HG03469 (cell line): ENCODE results near the gene CYB561D1.
"Not testable (repeated sequence)": the region's sequence is repeated elsewhere in the genome, so short reads cannot be mapped to it uniquely, and the experiment has no call there.

ENCODE experiments used
- ATAC-seq: cut with Tn5 transposase; IDR thresholded peaks from one replicate; pipeline ENCODE4 v1.9.1; 2021; ENCODE audit warnings: mild to moderate bottlenecking, moderate library complexity, moderate number of reproducible peaks; ENCODE audit not compliant: unreplicated experiment

Gene CYB561D1, protein sequence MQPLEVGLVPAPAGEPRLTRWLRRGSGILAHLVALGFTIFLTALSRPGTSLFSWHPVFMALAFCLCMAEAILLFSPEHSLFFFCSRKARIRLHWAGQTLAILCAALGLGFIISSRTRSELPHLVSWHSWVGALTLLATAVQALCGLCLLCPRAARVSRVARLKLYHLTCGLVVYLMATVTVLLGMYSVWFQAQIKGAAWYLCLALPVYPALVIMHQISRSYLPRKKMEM

DNA sequence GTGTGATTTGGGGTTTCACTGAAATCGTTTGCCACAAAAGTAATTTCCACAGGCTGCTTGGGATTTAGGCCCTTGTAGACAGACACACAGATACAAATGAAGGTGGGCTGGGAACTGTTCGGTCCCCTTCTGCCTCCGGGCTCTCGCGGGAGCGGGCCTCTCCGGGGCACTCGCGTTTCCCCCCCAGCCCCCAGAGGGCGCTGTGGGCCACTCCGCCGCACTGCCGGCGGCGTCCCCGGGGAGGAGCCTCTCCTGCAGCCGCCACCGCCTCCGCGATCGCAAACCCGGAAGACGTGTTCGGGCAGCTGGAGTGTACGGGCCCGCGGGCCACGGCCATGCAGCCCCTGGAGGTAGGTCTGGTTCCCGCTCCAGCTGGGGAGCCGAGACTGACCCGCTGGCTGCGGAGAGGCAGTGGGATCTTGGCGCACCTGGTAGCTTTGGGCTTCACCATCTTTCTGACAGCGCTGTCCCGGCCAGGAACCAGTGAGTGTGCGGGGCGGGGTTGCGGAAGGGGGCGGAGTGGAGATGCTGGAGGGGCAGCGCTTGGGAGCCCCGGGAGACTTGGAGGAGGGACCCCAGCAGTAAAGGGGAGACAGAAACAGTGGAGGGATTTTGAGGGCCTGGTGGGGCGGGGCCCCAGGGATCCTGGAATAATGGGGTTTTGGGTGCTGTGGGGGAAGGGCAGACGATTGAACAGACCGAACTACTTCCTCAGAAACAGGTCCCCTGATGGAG lies at the start of gene CYB561D1:
TSS of gene CYB561D1 (plus strand) at position 290 of the 735 bp plus-strand sequence. CDS start at position 336, 46 bp downstream.
- ATAC-seq = peak; percentile 70

DNA sequence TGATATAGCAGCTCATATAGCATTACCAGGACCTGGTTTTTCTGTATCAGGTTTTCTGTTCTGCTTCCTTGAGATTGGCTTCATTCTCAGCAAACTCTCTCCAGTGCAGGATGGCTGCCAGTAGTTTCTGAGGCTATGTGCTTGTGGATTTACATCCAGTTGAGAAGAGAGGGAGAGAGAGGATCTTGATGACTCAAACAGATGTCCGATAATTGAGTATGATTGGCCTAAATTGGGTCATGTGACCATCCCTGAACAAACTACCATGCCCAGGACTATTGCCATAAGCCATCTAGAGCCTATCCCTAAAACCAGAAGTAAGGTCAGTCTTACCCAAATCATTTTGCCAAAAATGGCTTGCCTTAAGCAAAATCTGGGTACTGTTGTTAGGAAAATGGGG lies 49.5 kb upstream of the CYB561D1 start:
- ATAC-seq = no peak

DNA sequence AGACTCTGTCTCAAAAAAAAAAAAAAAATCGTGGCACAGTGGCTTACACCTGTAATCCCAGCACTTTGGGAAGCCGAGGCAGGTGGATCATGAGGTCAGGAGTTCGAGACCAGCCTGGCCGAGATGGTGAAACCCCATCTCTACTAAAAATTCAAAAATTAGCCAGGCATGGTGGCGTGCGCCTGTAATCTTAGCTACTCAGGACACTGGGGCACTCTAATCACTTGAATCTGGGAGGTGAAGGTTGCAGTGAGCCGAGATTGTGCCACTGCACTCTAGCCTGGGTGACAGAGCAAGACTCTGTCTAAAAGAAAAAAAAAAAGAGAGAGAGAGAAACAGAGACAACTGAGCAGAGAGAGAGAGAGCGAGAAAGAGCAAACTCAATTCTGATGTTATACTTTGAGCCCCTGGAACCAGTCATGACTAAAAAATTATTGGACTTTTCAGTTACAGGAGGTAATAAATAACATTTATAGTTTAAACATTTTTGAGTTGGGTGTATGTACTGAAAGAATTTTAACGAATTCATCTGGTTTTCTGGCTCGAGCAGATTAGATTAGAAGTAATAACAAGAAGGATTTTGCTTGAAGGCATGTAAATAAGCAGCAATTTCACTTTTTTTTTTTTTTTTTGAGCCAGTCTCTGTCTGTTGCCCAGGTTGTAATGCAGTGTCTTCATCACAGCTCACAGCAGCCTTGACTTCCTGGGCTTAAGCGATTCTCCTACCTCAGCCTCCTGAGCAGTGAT lies 47.8 kb upstream of the CYB561D1 start:
- ATAC-seq = not testable (repeated sequence)

DNA sequence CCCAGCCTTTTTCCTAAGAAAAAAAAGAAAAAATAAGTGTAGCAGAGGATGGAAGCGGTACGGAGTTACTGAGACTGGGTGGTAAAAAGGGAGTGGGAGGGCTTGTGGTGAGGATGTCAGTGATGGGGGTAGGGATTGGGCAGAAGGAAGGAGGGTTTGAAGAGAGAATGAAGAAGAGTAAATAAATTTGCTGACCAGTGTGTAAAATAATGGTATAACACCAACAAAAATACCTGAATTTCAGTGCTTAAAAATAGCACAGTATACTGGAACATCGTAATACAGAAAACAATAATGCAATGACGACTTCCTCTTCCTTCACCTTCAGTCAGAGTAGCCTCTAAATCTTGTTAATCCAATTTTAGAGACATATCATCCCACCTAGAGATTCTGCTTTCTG lies 46.4 kb upstream of the CYB561D1 start:
- no peak for ATAC-seq

DNA sequence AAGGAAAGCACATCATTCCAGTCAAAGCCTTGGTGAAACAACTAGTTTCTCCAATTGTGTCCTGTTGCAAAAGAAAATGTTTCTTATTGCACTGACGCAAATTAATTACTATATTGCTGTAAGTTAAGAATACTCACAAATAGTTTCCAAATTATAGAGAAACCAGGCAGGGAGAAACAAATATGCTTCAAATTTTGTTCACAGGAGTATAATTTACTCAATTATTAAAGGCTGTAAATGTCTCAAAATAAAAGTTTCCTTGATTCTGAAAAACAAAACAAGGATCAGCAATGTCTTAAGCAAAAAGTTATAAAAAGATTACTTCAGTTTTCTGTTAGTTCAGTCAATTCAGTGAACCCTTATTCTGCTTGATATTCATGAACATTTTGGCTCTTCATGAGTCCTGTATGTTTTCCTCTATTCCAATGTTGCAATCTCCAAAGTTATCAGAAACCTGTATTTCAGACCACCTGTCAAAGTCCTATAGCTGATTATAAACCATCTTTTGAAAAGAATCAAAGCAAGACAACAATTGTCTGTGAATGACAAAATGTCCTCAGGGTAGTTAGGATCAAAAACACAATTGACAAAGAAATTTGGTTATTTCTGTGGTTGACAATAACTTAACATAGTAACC lies 39.3 kb upstream of the CYB561D1 start:
- no peak for ATAC-seq

DNA sequence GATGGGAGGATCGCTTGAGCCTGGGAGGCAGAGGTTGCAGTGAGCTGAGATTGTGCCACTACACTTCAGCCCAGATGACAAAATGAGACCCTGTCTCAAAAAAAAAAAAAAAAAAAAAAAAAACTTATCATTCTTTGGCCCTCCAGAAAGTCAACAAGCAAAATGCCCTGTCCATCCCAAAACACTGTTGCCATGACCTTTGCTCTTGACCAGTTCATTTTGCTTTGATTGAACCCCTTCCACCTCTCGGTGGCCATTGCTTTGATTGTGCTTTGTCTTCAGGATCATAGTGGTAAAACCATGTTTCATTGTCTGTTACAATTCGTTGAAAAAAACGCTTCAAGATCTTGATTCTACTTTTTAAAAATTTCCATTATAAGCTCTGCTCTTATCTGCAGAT lies 36.1 kb upstream of the CYB561D1 start:
- no peak for ATAC-seq

DNA sequence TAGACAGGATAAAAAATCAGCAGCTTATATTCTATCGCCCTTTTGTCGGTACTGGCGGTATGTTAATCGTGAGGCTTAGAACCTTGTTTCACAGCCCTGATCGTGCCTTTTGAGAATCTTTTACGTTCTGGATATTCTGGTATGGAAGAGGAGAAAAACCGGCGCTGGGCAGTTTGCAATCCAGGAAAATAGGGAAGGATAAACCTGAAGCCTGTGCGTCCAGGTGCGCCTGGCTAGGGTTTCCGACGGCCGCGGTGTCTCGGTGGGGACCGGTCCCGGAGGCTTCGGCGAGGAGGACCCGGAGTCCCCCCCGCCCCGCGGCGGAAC lies 27.8 kb upstream of the CYB561D1 start:
- no peak for ATAC-seq

DNA sequence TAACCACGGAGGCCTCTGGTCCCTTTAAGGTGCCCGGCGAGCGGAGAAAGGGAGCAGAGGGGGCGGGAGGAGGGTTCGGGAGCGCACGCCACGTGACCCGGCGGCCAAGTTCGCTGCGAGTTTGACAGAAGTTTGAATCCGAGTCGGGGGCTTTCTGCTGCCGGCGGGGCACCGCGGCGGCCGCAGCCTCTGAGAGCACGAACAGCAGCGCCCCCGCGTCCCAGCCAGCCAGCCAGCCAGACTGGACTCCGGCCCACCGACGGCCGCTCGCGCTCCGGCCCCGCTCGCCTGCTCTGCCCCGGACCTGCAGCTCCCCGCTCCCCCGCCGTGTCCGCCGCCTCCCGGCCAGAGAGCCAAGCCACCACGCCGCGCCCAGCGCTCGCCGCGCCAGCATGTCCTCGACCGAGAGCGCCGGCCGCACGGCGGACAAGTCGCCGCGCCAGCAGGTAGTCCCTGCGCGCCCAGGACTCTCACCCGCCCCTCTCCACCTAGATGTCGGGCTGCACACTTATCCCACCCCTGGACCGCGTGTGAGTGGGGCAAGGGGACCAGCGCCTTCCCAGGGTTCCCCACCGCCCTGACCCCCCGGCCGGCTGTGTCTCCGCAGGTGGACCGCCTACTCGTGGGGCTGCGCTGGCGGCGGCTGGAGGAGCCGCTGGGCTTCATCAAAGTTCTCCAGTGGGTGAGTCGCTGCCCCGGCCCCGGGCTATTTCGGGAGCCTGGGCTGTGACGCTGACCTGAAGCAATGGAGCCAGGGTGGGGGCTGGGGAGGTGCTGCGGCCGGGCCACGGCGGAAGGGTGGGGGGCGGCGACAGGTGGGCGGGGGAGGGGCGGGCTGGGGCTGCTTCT lies 27.2 kb upstream of the CYB561D1 start, which contains the start of gene SYPL2:
TSS of gene SYPL2 (plus strand) at position 95 of the 849 bp plus-strand sequence. CDS start at position 393, 298 bp downstream.
- ATAC-seq = no peak

DNA sequence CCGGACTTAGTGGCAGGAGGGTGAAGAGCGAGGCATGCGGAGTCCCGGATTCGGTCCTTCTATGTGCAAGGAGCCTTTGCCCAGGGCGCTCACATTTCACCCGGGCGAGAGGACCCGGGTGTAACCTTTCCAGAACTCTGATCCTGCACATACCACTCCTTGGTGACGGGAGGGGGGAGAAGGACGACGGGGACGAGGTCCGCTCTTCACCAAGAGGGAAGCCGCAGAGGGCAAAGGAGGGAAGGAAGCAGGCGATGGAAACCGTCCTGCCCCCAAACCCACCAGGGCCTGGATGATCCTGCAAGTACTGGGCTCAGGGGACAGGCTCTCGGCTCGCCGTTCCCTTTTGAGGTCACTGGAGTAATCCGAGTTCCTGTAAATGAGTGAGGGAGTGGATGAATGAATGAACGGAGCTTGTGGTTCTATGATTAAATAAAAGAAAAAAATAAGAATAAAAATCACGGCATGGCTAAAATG lies 26.6 kb upstream of the CYB561D1 start:
- no peak for ATAC-seq

DNA sequence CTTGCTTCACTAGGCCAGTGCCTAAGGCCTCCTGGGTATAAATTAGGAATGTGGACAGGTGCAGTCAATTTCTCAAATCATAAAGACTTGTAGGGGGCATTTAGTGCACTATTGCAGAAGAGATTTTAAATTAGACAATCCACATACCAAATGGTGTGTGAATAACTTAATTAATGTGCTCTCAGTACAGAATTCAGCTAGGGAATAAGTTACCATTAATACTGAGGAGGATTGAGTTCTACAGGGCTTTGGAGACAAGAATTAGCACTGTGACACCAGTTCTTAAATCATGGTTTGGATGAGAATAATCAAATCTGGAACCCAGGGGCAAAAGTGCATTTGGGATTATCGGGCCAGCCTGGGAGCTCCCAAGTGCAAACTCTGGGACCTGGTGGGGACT lies 25.8 kb upstream of the CYB561D1 start:
- no peak for ATAC-seq

DNA sequence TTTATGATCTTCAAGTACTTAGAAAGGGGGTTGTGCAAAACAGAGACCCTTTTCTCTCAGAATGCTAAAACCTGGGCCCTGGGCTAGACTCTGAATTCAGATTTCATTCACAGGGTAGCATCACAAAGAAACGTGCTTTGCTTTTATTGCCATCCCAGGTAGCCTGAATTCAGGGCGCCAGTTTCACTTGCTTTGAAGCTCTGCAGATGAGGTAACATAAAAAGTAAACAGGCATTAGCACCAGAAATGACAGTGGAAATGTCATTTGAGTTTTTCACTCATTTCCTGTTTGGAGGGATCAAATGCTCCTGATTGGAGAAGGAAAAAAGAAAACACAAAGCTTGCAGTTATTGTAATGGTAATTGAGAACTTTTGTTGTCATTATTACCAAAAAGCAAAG lies 25.0 kb upstream of the CYB561D1 start:
- ATAC-seq = no peak

DNA sequence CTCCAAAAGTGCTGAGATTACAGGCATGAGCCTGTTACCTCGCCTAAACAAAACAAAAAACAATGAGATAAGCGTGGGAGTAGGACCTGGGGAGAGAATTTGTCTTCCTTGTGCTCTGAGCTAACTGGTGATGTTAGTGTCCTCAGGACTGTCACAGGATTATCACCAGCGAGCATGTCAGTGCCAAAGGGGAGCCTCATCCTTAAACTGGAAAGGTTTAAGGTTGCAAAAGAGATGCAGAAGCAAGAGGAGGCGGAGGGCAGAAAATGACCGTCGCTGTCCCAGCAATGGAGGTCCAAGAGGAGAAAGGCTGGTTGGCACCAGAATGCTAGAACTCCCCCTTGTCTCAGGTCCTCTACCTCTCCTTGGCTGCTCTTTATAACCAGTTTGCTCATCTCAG lies 23.6 kb upstream of the CYB561D1 start:
- no peak for ATAC-seq

DNA sequence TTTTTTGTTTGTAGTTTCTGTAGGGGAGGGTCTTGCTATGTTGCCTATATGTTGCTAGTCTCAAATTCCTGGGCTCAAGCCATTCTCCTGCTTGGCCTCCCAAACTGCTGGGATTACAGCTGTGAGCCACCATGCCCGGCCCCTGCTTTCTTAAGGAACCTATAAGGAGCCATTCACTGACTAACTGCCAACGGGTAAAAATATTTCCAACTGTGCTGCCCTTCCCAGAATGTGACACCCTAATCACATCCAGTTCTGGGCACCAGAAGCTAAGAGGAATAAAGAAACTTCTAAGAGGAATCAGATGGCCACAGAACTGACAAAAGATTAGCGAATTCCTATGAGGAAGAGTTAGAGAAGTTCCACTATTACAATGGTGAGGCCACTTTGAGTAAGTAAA lies 21.1 kb upstream of the CYB561D1 start:
- no peak for ATAC-seq

DNA sequence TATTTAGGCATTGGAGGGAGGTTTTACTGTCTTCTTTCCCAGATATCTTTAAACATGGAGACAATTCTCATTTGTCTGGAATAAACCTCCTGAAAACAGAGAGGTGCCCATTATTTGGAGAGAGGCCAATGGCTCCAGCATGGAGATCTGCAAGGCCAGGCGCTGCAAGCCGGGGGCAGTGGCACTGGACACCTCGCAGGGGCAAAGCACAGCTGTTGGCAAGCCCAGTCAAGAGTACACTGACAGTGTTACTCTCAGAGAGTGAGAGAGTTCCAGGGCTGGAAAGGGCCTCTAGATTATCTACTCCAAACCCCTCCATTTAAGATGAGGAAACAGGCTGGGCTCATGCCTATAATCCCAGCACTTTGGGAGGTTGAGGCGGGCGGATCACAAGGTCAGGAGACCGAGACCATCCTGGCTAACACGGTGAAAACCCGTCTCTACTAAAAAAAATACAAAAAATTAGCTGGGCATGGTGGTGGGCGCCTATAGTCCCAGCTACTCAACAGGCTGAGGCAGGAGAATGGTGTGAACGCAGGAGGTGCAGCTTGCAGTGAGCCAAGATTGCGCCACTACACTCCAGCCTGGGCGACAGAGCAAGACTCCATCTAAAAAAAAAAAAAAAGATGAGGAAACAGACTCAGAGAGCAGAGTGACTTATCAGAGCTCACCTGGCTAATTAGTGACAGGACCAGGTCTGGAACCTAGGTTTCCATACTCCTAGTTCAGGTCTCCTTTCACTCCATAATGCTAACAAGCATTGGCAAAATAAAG lies 20.4 kb upstream of the CYB561D1 start:
- not testable (repeated sequence) for ATAC-seq

DNA sequence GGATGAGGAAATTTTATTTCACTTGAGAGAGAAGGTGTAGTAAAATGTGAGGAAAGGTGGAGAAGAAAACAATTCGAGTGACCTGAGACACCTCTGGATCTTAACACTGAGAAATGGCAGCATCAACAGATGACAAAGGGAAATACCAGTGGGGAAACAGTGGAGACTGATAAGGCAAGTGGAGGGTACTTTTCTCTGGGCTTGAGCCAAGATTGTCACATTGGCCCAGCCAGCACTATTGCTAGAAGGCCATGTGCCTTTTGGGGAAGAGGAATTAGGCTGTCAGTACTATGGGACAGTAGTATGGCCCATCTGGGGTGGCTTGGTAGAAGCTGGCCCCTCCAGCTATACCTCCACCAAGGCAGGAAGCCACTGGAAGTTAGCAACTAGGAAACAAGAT lies 19.2 kb upstream of the CYB561D1 start:
- no peak for ATAC-seq

DNA sequence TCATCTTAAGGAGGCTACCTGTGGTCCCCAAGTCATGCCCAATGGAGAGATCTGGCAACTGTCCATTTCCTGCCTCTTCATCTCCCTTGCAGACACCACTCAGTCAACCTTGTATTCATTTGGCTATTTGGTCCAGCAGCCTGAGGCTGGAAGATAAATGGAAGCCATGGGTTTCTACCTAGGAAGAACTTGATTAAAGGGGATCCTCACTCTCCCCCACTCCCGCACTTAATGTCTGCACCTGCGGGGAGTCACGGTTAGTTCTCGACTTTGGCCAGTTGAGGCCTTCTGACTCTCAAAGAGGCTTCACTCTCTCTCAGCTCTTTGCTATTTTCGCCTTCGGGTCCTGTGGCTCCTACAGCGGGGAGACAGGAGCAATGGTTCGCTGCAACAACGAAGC lies 18.6 kb upstream of the CYB561D1 start:
- ATAC-seq = no peak

DNA sequence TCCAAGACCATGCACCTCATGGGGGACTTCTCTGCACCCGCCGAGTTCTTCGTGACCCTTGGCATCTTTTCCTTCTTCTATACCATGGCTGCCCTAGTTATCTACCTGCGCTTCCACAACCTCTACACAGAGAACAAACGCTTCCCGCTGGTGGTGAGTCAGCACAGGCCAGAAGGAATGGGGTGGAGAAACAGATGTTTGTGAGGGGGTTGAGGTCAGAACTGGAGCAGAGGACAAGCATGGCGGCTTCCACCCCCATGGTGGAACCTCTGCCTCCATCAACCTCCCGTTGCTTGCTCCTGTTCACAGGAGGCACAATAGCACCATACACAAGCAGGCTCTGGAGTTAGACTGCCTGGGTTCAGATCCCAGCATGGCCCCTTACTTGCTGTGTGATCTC lies 17.1 kb upstream of the CYB561D1 start:
- no peak for ATAC-seq

DNA sequence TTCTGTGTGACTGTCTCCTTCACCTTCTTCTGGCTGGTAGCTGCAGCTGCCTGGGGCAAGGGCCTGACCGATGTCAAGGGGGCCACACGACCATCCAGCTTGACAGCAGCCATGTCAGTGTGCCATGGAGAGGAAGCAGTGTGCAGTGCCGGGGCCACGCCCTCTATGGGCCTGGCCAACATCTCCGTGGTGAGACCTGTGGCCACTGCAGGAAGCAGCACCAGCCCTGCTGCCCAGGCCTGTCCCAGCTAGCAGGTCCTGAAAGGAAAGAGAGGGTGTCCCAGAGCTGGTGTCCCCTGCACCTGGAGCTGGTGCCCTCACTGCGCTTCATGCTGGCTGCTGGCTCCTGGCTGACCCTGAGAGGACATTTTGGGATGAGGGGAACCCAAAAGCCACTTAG lies 16.1 kb upstream of the CYB561D1 start:
- no peak for ATAC-seq

DNA sequence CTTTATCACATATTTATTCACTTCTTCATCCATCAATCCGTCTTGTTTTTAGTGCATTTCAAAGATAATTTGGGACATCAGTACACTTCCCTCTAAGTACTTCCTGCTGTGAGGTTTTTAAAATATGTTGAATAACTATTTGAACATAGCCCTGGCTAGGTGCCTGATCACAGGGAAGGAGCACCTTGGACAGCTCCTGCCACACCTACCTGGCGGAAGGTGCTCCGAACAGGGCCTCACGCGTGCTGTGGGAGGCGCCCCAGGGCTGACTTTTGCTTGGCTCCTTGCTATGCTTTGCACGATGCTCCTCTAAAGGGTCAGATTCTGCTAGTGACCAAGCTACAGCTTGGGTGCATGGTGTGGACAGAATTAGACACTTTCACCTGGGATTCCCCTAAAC lies 15.1 kb upstream of the CYB561D1 start:
- ATAC-seq = no peak

DNA sequence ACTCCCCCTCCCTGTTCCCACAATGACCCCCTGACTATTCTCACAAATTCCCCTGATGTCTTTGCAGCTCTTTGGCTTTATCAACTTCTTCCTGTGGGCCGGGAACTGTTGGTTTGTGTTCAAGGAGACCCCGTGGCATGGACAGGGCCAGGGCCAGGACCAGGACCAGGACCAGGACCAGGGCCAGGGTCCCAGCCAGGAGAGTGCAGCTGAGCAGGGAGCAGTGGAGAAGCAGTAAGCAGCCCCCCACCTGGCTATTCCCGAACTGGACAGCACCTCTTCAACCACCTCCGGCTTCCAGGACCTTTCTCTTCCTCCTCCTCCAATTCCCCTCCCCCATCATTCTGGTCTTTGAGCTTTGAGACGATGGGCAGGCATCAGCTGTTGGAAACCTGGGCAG lies 14.6 kb upstream of the CYB561D1 start:
- no peak for ATAC-seq
